NB4 (cell line): ENCODE data around the gene DYSF.

Source experiments
- MAX ChIP-seq: IDR thresholded peaks from 2 replicates; pipeline ENCODE4 v1.6.1; 2011; ENCODE audit warnings: low read depth, low read length
- TF ChIP-seq, protein P1 (sequence below): IDR thresholded peaks from one replicate; pipeline ENCODE4 v1.5.1; 2012; ENCODE audit warnings: low read depth, low read length

- TF ChIP-seq, protein P1, sequence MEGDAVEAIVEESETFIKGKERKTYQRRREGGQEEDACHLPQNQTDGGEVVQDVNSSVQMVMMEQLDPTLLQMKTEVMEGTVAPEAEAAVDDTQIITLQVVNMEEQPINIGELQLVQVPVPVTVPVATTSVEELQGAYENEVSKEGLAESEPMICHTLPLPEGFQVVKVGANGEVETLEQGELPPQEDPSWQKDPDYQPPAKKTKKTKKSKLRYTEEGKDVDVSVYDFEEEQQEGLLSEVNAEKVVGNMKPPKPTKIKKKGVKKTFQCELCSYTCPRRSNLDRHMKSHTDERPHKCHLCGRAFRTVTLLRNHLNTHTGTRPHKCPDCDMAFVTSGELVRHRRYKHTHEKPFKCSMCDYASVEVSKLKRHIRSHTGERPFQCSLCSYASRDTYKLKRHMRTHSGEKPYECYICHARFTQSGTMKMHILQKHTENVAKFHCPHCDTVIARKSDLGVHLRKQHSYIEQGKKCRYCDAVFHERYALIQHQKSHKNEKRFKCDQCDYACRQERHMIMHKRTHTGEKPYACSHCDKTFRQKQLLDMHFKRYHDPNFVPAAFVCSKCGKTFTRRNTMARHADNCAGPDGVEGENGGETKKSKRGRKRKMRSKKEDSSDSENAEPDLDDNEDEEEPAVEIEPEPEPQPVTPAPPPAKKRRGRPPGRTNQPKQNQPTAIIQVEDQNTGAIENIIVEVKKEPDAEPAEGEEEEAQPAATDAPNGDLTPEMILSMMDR = no peak
- no peak for TF ChIP-seq MAX
These were observed 63.0 kb downstream of the DYSF start for GRCh38 chr2:71516253-71516888.
